HG03558 (cell line): ENCODE results near the gene SYVN1.
"Not testable (repeated sequence)": the region's sequence is repeated elsewhere in the genome, so short reads cannot be mapped to it uniquely, and the experiment has no call there.

Source experiments
- ATAC-seq: cut with Tn5 transposase; IDR thresholded peaks from one replicate; pipeline ENCODE4 v1.9.1; 2021; ENCODE audit warnings: moderate number of reproducible peaks; ENCODE audit not compliant: unreplicated experiment; ENCODE audit errors: extremely low read depth

The SYVN1 gene

DNA sequence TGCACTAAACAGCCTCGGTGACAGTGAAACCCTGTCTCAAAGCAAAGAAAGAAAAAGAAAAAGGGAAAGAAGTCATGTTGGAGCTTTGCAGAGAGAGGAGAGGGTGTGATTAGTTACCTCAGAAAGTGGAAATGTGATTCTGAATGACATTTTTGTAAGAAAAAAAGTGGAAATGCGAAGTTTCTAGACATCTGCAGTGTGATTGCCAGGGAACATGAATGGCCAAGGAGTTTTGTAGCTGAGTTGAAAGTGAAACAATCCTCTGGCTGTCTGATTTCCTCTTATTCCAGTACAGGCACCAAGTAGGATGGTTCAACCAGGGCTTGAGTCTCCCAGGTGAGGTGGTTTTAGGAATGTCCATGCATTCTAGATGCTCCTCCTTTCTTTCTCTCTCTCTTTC, 17.8 kb upstream of the SYVN1 start:
- no peak for ATAC-seq

DNA sequence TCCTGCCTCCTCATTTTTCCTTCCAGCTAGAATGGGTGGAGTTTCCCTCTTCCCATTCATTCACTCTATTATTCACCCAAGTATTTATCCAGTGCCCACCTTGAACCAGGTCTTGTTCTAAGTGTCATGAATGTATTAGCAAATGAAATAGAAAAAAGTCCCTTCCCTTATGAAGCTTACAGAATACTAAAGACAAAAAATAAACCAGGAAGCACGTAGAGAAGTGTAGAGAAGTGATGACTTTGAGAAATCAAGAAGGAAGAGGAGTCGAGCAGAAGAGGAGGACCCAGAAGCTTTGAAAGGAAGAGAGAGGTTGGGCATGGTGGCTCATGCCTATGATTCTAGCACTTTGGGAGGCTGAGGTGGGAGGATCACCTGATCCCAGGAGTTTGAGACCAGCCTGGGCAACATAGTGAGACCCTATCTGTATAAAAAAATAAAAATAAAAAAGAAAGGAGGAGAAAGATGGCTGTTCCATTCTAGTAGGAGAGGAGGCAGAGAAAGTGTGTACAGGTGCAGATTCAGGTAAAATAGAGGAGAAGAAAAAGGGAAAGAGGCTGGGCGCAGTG, 17.1 kb upstream of the SYVN1 start:
- ATAC-seq: no peak

- ATAC-seq: no peak
Measured at GRCh38 chr11:65150509-65151299, 16.4 kb upstream of the SYVN1 start.

GRCh38 chr11:65150131-65150508, 15.8 kb upstream of the SYVN1 start:
- not testable (repeated sequence) for ATAC-seq

DNA sequence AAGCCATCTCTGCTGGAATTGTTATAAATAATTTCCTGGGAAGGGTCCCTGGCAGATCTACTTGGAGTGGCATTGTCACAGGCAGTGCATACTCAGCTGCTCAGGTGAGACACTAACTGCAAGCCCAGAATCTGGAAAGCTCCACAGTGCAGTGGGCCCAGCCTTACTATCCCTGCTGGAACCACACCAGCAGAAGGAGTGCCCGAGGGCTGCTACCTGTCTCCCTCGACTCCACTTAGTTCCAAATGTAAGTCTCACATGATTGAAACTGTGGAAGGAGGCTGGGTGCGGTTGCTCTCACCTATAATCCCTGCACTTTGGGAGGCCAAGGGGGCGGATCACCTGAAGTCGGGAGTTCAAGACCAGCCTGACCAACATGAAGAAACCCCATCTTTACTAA, 14.3 kb upstream of the SYVN1 start:
- ATAC-seq: no peak

- ATAC-seq: no peak
Measured at GRCh38 chr11:65147352-65148075, 13.2 kb upstream of the SYVN1 start.

- no peak for ATAC-seq
Measured at GRCh38 chr11:65141896-65142494, 7.7 kb upstream of the SYVN1 start.

DNA sequence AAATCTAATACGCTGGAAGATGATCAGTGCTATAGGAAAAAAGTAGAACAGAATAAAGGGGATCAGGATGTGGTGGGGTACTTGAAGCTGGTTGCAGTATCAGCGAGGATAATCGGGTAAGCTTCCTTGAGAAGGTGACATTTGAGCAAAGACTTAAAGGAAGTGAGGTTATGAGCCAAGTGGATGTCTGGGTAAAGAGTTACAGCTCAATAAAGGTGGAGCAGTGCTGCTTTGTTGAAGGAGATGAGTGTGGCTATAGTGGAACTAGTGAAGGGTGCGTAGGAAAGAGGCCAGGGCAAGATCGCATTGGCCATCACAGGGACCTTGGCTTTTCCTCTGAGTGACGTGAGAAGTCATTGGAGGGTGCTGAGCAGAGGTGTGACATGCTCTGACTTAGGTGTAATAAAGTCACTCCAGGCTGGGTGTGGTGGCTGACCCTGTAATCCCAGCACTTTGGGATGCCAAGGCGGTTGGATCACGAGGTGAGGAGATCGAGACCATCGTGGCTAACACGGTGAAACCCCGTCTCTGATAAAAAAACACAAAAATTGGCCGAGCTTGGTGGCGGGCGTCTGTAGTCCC, 2.3 kb upstream of the SYVN1 start:
- ATAC-seq: no peak

DNA sequence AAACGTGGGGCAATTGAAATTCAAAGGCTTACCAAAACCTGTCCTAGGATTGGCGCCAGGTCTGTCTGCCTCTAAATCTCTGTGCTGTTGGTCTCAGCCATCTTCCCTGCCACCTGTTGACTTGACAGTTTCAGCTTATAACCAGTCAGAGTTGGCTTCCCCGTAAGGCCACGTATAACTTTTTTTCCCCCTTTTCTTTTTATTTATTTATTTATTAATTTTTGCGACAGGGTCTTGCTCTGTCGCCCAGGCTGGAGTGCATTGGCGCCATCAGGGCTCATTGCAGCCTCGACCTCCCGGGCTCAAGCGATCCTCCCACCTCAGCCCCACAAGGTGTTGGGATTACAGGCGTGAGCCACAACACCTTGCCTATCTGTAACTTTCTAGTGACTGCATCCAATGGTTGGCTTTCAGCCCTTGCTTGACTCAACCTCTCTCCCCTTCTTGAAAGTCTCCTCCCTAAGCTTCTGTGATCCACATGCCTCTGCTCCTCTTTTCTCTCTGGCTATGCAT, 1.4 kb upstream of the SYVN1 start:
- ATAC-seq: no peak

DNA sequence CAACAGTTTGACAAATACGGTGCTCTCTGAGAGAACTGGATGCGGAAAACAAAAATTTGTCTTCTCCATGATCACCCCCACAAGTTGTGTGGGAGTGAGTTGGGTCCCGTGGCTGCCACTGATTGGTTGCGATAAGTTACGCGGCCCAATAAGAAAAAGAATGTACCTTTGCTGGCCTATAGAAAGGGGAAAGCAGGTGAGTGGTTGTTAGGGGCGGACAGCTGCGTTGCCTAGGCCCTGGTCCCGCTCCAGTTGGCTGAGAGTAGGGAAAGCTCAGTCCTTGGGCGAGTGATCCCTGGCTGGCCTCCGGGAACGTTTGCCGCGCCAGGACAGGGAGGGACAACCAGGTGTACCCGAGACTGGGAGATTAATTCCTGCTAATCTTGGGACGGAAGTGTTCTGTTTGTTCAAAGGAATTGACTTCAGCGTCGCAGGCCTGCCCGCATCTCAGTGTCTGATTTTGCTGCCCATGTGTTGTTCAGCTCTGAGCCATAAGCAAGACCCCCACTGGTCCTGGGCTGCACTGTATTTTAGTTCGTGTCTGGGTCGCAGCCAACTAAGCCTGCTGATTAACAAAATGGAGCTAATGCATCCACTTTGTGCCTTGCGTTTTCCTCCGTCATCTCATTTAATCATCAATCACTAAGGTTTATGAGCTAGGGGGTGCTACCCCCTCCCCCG, 773 bp upstream of the SYVN1 start:
- ATAC-seq: peak; percentile 31

GRCh38 chr11:65133724-65134123, 595 bp downstream of the SYVN1 start:
- ATAC-seq: no peak

- ATAC-seq: no peak
Measured at GRCh38 chr11:65132988-65133700, 1.2 kb downstream of the SYVN1 start.

DNA sequence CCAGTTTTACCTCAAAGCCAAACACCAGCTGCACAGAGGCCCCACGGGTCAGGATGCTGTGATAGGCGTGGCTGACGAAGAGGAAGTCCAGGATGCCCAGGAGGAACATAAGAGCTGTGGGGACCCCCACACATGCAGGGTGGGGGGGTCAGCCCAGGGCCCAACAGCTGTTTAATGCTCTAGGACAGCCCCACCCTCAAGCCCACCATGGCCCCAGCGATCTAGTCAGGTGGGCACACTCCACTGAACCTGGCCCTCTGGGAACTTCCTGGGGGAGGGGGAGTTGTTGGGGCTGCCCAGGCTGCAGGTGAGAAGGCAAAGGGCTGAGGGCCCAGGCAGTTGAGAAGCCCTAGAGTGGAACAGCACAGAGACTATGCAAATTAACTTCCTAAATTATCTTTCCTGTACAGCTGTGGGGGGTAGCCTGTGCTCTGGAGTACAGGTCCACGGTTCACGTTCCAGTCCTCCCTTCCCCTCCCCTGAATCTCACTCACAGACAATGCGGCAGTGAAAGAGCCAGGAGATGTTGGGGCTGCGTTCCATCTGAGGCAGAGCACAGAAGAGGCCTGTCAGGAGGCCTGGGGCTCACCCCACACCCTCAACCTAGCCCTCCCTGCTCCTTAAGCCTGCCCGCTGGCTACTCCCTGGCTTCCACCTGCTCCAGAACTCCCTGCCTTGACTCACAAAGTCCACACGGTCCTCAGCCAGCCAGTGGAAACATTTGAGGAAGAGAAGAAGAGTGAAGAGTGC, 1.9 kb downstream of the SYVN1 start:
- no peak for ATAC-seq

DNA sequence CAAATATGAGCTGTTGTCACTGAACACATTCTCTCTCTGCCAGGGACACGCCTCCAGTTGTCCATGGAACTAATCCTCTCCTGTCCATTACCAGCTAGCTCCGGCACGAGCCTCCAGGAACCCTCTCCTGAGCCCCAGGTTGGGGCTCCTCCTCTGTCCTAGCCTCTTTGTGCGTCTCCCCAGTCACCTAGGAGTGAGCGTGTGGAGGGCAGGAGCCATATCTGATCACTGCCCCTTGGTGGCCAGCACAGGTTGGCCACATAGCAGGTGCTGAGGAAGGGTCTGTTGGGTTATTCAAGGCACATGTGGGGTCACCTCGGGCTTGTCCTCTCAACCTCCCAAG, 2.5 kb downstream of the SYVN1 start:
- ATAC-seq: no peak

GRCh38 chr11:65131417-65131776, 2.9 kb downstream of the SYVN1 start:
- ATAC-seq: no peak

DNA sequence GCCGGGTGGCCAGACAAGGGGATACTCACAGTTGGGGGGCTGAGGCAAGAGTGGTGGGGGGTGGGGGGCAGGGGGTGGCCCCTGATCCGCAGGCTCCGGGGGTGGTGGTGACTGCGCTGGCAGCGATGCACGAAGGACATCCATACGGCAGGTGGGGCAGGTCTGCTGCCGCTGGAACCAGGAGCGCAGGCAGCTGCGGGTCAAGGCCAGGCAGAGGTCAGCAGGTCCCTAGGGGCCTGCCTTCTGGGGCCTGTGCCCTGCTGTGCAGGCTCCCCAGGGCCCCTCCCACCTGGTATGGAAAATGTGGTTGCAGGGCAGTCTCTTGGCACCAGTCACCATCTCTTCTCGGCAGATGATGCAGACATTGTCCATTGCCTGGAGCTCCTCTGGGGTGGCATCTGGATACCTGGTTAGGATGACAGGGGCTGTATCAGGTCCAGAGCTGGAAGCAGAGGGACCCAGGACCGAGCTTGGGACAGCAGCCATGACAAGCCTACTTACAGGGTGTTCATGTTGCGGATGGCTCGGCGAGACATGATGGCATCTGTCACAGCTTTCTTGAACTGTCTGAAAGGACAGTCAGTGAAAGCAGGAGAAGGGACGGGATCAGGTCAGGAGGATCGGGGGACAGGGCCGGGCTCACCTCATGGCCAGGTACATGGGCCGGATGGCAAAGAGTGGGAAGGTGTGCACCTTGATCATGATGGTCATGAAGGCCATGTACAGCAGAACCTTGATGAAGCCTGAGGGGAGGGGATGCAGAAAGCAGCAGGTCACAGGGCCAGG, 3.5 kb downstream of the SYVN1 start:
- ATAC-seq: no peak

DNA sequence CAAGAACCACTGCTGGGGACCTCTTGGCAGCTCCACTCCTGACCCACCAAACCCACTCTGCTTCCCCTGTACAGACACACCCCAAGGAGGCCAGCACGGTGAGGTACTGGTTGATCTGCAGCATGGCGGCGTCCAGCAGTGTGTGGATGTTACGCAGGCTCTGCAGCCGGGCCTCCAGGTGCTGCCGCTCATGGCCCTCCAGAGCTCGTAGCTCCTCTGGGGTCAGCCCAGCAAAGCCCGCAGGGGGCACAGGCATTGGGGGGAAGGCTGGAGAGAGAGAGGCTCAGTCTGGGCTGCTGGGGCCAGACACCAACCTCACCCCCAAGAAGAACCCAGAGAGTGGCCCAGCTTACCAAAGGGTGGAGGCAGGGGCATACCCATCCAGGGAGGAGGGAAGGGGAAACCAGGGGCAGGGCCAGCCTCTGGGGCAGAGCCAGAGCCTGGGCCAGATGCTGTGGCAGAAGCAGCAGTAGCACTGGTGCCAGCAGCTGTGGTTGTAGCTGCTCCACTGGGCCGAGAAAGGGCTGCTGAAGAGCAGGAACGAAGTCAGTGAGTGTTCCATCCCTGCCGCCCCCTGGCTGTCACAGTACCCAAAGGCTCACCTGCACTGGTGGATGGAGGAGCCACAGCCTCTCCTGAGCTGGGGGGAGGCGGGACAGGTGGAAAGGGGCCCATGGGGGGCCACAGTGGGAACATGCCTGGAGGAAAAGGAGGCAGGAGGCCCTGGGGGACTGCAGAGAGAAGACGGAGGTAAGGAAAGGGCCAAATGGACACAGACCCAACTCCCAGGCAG, 4.5 kb downstream of the SYVN1 start:
- no peak for ATAC-seq
